Stimulated activated CD4-positive, alpha-beta T cell treated with anti-CD3 and anti-CD28 coated beads, Interleukin-1b, Interleukin-23, amount 100 ng/mL, for 48 hours (primary cell): ENCODE measurements around the gene GTSE1.

Source experiments
- DNase-seq: peaks from one replicate; pipeline ENCODE4 v3.0.0-alpha.2; 2020

GTSE1 gene

GRCh38 chr22:46275455-46276122 is 21.1 kb upstream of the GTSE1 start:
- DNase-seq = no peak

GRCh38 chr22:46276563-46276962 is 20.1 kb upstream of the GTSE1 start:
- DNase-seq = no peak

DNA sequence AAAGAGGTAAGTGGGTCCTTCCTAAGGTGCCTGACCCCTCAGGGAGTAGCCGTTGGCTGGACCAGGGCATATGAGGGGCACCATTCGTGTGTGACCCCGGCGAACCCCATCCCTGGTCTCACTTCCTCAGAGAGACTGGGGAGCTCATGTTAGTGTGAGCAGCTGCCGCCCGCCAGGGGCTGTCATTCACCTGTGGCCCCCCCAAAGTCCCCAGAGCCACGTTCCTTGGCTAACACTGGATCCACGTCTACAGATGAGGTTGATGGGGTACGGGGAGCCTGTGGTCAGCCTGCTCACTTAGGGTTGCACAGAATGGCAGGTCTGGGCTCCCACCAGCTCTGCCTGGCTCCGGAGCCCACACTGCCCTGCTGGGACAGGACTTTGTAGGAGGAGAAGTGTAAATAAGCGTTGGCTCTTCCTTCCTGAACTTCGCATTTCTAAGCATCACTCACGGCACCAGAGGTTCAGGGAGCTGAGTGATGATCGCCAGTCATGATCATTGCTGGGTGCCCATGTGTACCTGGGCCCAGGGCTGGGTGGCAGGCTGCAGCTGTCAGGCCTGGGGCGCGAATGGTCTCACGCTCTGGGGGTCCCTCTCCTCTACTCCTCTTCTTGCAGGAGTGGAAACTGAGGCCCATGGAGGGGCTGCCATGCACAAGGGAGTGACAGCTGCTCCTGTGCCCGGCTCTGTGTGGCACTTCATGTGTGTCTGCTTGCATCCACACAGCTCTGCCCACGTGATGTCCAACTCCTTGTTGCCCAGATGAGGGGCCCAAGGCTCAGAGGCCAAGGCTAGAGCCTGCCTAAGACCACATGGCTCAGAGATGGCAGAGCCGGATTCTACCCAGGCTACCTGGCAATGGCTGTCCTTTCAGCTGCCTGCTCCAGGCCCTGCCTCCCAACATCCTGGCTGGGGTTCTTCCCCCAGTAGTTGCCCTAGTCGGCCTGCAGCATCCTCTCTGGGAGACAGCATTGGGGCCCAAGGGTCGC is 17.7 kb upstream of the GTSE1 start:
- no peak for DNase-seq

DNA sequence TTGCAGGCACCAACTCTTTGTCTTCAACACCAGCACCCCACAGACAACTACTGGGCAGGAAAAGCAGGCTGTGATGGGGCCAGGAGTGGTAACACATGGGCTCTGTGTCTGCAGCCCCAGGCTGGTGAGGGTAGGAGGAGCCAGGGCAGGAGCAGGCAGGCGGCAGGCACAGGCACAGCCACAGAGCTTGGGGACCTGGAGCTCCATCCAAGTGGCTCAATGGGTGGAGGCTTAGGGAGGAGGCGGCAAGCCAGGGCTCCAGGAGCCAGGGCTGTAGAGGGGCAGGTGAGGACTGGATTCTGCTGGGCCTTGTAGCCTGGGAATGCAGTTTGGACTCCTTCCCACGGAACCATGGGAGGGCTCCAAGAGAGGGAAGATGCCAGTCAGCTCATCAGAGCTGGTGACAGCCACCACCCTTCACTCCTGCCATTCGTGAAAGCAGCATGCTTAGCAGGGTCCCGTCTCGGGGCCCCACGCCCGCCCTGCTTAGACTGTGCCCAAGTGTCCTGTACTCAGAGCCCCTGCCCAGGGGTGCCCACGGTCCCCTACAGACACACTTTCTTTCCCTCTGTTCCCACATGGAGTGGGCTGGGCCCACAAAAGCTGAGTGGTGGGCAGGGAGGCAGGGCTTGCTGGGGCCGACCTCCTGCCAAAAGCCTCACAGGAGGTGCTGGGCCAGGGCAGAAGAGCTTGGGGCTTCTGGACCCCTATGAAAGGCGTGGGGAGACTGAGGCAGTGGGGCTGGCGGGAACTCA is 16.4 kb upstream of the GTSE1 start:
- DNase-seq = no peak

DNA sequence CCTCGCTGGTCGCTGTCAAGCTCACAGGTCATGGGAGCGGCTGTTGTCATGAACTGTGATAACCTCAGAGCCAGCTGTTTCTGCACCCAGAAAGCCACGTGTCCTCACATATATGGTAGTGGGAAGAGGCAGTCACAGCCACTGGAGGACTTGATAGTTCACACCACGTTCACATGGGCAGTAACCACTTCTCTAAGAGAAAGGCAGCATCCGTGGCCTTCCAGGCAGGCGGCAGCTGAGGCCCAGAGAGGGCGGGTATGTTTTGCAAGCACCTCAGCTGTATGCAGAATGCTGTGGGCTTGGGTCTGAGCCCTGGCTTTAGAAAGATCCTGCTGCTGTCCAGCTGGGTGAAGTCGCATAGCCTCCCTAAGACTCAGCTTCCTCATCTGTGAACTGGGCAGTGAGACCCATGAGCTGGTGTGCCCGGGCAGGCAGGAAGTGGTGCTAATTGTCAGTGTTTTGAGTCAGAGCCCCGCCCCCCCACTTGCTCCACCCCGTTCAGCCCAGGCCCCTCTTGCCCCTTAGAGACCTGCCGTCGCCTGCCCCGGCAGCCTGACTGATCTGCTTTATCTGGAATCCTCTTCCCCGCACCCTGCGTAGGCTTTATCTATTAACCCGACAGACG is 15.6 kb upstream of the GTSE1 start:
- no peak for DNase-seq

DNA sequence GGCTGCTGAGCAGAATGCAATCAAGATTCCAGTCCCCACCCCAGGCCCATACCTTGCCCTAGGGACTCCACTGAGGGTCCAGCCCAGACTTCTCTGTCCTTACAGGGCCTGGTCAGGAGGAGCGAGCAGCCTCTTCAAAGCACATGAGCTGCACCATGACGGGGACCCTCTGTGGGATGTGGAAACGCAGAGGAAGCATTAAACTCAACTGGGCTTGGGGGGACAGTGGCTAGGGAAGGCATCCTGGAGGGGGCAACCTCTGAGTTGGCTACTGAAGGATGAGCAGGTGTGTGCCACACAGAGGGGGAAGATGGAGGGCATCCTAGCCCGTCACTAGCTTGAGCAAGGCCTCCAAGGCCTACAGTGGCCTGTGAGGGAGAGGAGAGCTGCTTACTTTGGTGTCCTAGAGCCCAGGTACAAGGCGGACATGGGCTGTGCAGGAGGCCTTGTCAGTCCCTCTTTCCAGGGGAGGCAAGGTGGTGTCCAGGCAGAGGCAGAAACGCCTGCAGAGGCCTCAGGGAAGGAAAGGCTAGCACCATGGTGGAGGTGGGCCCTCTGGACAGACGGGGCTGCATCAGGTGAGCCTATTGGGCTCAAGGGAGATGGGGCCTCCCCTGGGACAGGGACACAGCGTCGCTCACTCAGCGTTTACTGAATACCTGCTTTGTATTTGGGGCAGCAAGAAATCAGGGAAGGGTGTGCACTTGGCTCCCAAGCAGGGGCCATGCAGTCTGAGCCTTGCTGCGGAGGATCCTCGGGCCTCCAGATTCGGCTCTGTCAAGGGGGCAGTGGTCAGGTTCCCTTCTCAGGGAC is 14.6 kb upstream of the GTSE1 start:
- DNase-seq = no peak

DNA sequence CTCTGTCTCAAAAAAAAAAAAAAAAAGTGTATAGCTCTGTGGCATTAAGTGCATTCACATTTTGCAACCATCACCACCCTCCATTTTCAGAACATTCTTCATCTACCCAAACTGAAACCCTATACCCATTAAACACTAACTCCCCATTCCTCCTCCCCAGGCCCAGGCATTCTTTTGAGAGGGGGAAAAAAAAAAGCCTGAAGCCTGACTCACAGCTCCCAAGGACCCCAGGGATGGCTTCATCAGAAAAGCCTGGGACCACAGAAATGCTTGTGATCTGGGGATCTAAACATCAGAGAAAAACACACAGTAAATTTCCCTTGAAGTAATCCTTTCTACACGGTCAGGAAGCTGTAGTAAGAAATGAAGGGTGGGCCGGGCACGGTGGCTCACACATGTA is 10.7 kb upstream of the GTSE1 start:
- no peak for DNase-seq

- DNase-seq = no peak
Measured at GRCh38 chr22:46286941-46287872, 9.5 kb upstream of the GTSE1 start.

DNA sequence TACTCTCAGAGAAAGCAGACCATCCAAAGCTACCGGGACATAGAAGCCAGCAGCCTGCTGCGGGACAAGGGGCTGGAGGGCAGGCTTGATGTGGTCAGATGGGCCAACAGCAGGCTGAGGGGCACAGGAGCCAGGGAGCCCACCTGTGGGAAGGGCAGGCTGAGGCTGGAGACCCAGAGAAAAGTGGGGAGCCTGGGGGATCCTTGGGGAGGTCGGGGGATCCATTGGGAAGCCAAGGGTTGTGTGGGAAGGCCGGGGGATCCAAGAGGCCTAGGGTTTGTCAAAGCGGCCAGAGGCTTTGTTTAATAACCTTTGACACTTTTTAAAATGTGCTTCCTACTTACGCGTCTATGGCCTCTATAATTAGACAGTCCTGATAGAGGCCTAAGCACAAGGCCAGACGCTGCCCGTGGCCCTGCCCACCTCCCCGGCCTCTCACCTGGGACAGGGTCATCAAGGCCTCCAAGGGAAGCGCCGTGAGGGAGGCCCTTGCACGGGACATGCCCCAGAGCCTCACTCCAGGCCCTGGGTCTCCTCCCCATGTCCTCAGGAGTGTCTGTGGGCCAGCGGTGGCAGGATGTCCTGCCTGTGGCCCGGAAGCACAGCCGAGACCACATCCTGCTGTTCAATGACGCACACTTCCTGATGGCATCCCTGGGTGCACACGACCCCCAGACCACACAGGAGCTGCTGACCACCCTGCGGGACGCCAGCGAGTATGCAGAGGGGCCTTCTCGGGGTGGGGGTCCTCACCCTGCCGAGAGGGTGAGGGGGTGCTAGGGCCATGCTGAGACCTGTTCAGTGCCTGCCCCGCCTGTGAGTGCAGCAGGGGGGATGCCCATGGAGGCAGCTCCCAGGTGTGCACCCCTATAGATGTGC is 8.6 kb upstream of the GTSE1 start:
- no peak for DNase-seq

DNA sequence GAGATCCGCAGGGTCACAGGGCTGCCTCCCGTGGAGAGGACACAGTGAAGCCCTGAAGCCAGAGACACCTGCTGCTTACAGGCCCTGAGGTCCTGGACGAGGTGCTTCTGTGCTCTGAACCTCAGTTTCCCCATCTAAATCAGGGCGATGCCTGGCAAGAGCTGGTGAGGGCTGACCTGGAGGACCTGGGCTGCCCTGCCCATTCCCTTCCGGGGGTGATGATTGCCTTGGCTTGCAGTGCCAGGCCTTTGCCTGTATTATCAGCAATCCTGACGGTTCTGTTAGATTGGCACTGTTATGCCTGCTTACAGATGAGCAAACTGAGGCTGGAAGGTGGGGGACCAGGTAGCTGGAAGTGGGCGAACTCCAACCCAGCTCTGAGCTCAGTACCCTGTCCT is 7.8 kb upstream of the GTSE1 start:
- no peak for DNase-seq

DNA sequence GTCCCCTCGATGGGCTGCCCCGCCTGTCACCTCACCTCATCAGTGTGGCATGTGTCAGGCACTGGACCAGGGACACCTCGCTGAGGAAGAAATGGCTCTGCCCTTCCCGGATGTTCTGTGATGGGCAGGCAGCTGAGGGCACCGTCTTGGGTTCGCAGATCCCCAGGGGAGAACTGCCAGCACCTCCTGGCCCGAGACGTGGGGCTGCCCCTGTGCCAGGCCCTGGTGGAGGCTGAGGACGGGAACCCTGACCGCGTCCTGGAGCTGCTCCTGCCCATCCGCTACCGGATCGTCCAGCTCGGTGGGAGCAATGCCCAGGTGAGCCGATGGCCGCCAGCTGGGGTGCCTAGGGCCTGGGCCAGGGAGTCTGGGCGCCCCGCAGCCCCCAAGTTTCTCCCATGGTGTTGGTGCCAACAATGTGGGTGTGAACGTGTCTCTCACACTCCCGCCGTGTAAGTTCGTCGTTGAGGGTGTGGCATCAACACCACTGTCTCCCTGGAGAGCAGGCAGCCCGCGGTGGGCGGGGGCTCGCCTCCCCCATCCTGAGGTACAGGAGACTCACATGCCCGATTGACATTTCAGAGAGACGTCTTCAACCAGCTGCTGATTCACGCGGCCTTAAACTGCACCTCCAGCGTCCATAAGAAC is 7.3 kb upstream of the GTSE1 start:
- no peak for DNase-seq

DNA sequence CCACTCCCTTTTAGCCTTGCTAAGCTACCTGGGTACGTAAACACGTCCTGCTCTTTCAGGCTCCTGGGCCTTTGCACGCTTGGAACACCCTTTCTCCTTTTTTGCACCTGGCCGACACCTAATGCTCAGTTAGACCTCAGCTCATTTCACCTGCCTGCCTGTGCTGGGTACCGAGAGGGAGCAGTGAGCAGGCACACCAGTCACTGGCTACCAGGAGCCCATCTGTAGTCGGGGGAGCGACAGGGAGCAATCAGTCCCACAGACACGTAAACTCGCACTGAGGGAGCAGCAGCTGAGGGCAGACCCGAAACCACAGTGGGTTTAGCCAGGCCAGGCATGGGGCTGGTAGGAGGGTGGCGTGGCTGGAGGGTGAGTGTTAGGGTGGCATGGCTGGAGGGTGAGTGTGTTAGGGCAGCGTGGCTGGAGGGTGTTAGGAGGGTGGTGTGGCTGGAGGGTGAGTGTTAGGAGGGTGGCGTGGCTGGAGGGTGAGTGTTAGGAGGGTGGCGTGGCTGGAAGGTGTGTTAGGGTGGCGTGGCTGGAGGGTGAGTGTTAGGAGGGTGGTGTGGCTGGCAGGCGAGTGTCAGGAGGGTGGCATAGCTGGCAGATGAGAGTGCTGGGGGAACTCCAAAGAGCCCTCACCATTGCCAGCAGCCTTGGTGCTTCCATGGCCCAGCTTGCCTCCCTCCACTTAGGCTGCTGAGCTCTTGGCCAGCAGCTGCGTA is 6.4 kb upstream of the GTSE1 start:
- no peak for DNase-seq

- DNase-seq = no peak
Measured at GRCh38 chr22:46290843-46291785, 5.6 kb upstream of the GTSE1 start.

DNA sequence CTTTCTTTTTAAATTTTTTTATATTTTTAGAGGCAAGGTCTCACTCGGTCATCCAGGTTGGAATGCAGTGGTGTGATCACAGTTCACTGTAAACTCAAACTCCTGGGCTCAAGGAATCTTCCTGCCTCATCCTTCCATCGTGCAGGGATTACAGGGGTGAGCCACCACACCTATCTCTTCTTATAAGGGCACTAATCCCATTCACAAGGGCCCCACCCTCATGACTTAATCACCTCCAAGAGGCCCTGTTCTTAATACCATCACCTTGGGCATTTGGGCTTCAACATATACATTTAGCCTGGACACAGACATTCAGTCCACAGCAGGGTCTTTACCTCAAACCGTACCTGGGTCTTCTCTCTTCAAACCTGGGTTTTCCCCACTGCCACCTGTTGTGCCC is 4.5 kb upstream of the GTSE1 start:
- DNase-seq = no peak

DNA sequence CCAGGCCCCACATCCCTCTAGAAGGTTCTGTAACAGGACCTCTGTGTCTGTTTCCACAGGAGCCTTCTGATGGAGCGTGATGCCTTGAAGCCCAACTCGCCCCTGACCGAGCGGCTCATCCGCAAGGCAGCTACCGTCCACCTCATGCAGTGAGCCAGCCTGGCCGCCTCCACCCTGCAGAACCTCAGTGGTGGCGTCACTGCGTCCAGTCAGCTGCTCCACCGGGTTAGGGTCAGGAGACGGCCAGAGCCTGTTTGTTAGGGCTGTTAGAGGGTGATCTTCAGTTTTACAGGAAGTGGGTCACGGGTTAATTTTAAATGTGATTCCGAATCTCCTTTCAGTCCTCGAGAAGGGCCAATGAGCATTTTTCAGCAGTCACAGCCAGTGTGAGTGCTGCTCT is 3.9 kb upstream of the GTSE1 start:
- DNase-seq = no peak

DNA sequence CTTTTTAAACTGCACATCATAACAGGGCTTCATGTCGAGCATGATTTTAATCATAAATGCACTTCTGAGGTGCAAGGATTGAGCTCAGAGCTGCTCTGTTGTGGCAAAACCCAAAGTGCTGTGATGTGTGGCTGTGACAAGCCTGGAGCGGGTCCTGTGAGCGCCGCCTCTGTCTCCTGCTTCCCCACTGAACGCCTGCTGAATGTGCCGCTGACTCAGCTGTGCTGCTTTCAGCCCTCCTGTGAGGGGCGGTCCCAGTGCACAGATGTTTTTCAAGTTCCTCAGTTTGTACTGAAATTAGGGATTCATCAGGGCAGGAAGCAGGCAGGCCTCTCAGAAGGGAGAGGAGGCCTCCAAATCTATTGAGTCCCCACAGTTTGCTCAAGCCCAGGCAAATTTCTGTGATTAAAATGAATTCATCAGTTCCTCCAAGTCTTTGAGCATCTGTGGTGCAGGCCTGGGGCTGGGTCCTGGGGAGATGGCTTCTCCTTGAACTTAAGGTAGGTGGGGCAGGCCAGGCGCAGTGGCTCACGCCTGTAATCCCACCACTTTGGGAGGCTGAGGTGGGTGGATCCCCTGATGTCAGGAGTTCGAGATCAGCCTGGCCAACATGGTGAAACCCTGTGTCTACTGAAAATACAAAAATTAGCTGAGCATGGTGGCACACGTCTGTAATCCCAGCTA is 3.0 kb upstream of the GTSE1 start:
- peak; percentile 19 for DNase-seq

GRCh38 chr22:46294784-46295183 is 1.9 kb upstream of the GTSE1 start:
- DNase-seq = no peak
